Ecto neural progenitor cell (in vitro differentiated cells): ENCODE results near the gene PDE7B.
"Not testable (repeated sequence)": the region's sequence is repeated elsewhere in the genome, so short reads cannot be mapped to it uniquely, and the experiment has no call there.

ENCODE experiments used
- DNase-seq: peaks from one replicate; pipeline ENCODE4 v3.0.0-alpha.2; 2018; ENCODE audit warnings: low spot score

Gene PDE7B

DNA sequence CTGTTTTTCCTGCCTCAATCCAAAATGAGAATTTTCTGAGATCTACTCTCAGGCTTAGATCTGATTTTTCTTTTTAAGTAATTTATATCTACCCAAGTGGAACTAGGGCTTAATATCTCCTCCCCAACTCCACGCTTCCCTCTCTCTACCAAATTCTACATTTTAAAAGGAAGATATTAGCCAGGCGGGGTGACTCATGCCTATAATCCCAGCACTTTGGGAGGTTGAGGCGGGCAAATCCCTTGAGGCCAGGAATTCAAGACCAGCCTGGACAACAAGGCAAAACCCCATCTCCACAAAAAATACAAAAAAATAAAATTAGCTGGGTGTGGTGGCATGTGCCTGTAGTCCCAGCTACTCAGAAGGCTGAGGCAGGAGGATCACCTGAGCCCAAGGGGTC lies 337.6 kb downstream of the PDE7B start:
- no peak for DNase-seq

DNA sequence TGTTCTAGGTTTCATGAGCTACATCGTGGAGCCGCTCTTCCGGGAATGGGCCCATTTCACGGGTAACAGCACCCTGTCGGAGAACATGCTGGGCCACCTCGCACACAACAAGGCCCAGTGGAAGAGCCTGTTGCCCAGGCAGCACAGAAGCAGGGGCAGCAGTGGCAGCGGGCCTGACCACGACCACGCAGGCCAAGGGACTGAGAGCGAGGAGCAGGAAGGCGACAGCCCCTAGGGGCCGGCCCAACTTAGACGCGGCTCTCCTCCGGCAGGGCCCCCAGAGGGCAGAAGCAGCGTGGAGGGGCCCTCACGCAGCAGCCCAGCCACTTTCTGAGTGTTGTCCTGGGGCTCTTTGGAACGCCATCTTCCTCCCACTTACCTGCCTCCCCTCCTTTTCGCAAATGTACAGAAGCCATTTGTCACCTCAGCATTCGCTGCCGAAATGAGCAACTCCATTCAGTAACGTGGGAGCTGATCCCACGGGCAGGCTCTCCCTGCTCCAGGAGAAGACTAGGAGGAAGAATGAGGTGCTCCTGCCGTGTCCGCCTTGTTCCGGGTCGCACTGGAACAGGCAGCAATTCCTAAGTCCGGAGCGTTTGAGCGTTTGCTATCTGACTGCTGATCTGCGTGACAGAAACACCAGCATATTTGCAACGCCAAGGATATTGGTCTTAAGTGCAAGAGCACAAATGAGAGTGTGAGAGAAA lies 340.3 kb downstream of the PDE7B start:
- no peak for DNase-seq

DNA sequence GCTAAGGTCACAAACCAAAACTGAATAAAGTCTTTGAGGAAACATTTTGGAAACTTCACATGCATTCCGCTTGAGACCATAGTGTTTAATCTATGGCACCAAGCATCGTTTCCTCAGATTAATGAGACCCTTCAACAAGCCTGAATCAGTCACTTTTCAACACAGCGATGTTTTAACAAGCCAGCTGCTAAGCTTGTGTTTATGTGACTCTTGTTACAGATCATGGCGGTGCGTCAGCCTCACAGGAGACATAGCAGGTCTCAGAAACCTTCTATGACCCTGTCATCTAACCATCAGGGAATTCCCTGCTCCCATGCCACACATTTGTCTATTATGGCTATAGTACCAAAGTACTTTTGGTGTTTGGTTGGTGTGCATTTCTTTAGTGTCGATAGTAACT lies 341.4 kb downstream of the PDE7B start:
- DNase-seq, result no peak

DNA sequence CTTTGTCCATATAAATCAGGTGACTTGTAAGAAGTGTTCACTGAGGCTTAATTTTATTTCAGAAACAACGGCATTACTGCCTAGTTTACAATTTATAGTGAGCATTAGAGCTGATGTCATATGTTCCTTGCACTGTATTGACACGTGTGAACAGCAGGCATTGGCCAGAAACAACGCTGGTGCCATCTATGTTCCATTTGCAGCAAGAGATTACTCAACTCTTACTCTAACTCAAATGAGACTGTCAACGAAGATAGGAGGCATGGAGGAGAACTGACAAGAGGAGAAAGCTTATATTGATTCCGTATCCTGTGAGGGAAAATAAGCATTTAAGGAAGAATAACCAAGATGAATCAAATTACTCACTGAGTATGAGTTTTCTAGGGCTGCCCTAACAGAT lies 350.2 kb downstream of the PDE7B start:
- no peak for DNase-seq

DNA sequence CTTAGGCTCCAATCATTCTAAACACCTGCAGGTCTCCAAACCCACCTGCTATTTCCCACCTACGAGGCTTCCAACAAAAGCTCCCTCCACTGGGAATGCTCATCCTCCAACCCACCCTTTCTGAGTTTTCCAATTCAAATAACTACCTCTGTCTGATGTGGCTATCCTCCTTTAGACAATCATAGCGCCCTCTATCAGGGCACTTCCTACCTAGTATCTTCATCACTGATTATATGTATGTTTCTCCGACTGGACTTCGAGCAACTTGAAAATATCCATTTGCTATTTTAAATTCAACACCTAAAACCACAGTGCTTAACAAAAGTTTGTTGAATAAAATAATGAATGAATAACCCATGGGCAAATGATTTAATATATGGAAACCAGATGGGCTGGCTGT lies 357.3 kb downstream of the PDE7B start:
- DNase-seq, result no peak

DNA sequence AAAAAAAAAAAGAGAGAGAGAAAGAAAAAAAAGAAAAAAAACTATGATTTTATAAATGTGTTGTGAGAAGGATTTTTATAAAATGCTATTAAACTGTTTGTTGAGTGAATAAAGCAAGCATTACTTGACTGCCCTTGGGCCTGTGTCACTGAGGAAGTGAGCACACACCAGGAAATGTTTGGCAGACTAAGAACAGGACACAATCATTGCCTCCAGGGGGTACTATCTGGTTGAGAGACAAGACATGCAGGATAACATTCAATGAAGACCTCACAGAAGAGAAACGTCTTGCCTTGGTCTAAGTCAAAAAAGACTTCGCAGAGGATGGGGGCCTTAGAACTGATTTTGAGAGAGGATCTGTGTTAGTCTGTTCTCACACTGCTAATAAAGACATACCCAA lies 358.0 kb downstream of the PDE7B start:
- DNase-seq, result no peak

DNA sequence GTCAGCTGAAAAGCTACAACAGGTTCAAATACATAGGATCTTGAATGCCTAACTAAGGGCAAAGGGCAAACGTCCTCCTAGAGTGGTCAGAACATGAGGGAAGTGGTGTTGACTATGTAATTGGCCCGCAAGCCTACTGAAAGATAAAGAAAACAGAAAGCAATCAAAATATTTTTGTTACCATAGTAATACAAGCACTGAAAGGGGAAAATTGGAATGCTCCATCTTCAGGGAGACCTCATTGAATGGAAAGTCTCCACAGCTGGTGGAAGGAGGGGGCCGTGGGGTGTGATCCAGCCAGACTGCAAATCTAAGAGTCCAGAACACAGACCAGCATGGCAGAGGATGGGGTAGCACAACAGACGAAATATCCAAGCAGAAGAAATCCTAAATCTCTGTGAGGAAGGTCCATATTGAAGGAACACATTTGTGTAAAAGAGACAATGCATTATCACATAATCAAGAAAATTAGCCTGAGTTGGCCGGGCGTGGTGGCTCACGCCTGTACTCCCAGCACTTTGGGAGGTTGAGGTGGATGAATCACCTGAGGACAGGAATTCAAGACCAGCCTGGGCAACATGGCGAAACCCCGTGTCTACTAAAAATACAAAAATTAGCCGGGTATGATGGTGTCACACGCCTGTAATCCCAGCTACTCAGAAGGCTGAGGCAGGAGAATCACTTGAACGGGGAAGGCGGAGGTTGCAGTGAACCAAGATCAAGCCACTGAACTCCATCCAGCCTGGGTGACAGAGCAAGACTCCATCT lies 359.1 kb downstream of the PDE7B start:
- no peak for DNase-seq

DNA sequence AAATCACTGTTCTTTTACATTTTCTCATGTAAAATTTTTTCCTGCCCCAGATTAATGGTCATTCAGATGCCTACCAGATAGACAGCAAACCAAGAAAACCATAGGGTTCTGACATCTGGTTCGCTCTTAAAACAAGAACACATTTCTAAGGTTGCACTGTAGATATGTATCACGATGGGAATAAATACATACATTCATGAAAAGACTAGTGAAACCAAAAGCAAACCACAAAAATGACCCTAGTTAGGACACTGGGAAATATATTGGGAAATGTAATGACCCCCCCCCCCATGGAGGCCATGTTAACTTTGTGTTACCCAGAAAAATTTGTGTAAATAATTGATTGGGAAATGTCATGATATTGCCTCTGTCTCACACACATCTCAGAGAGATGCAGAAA lies 361.1 kb downstream of the PDE7B start:
- no peak for DNase-seq

DNA sequence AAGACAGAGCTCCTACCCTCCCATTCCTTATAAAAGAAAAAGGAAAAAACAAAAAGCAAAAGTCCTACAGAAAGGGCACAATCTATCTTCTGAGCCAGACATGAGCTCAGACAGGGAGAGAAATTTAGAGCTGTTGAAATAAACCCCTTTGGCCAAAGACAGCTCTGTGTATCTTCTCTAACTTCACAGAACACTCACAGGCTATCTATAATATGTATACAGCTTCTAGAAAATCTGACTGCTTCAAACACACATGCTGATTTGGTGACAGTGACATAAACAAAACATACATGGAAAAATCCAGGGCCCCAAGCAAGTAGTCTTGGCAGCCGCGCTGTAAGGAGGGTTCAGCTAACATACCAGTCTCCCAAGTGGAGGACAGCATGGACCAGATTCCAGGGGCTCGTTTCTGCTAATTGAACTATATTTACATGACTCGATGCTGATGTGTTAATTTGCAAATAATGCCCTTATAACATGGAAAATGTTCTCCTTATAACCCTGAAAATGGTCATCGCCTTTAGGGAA lies 361.6 kb downstream of the PDE7B start:
- DNase-seq, result no peak

DNA sequence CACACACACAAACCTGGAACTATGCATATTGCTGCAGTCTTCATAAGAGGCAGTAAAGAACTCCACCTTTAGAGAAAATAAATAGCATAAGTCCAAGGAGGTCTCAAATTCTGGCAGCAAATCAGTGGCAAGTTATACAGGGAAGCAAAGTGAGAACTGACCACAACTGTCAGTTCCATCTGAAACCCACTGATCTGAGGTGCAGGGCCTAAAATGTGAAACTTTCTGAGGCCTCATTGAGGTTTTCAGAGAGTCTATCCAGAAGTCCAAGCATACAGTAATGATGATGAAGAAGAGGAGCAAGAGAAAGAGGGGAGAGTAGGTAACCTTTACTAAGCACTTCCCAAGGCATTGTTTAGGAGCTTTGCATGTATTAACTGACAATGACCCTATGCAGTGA lies 362.4 kb downstream of the PDE7B start:
- DNase-seq, result no peak

DNA sequence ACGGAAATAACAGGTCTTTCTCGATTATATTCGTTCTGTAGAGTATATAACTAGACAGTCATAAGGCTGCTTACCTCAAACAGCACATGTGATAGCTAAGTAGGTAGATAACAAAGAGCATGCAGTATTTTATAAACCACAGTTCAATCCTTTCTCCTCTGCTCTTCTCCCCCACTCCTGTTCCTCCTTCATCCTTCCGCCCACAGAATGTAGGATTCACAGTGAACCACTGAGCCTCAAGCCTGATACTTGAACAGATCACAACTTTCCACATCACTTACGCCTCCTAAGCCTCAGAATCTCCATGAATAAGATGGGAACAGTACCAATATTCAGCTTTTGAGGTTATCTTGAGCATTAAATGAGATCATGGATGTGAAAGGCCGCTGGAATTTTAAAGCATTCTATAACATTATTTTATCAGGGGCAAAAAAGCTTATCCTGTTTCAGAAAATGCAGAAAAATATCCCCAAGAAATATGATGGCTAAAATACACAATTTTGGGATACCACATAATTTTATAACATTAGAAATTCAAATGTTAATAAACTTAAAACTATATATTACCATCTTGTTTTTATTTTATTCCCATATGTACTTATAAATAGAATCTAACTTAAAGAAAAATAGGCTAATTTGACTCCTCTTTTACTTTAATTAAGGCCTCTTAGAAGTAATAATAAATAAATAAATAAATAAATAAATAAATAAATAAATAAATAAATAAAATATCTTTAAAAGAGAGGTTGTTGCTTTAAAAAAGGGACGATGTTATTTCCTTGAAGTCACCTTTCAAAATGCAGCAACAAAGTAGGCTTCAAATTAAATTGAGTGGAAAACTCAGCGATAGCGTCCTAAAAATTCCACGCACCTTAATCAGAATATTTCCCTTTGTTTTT lies 365.3 kb downstream of the PDE7B start:
- DNase-seq, result no peak

DNA sequence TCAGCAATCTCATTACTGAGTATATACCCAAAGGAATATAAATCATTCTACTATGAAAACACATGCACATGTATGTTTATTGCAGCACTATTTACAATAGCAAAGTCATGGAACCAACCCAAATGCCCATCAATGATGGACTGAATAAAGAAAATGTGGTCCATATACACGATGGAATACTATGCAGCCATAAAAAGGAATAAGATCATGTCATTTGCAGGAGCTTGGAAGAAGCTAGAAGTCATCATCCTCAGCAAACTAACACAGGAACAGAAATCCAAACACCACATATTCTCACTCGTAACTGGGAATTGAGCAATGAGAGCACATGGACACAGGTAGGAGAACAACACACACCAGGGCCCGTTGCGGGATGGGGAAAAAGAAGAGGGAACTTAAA lies 373.5 kb downstream of the PDE7B start:
- DNase-seq, result not testable (repeated sequence)

DNA sequence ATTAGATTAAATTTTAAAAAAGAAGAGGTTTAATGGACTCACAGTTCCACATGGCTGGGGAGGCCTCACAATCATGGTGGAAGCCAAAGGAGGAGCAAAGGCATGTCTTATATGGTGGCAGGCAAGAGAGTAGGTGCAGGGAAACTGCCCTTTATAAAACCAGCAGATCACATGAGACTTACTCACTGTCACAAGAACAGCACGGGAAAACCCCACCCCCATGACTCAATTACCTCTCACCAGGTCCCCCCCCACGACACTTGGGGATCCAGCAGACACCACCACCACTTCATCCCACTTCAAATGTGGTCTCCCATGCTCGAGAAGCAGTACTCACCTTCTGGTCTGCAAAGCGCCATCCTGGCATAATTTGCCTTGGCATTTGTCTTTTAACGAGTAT lies 374.0 kb downstream of the PDE7B start:
- no peak for DNase-seq

DNA sequence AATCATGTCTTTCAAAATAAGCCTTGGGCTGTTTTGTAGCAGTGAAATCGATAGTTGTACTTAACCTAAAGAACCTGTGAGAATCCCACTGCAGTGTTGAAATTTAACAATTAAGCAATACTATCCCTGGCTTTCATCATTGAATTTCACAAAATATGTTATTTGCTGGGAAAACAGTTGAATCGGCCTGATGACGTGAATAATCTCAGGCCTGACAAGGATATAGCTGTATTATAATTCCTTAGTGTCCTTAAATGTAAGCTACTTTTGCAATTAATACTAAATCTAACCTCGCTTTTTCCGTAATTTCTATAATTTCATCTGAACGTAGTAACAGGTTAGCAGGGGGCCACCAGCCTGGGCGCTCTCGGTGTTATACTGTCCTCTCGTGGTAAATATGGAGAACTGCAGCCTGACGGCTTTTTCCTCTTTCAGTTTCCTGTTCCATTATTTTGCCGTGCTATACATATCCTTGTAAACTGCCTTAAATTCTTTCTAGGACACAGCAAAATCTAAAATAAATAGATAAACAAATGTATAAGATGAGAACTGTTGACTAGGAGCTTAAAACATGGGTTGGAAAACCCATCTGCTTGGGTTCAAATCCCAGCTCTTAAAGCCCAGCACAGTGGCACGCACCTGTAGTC lies 374.6 kb downstream of the PDE7B start:
- peak; percentile 53 for DNase-seq

DNA sequence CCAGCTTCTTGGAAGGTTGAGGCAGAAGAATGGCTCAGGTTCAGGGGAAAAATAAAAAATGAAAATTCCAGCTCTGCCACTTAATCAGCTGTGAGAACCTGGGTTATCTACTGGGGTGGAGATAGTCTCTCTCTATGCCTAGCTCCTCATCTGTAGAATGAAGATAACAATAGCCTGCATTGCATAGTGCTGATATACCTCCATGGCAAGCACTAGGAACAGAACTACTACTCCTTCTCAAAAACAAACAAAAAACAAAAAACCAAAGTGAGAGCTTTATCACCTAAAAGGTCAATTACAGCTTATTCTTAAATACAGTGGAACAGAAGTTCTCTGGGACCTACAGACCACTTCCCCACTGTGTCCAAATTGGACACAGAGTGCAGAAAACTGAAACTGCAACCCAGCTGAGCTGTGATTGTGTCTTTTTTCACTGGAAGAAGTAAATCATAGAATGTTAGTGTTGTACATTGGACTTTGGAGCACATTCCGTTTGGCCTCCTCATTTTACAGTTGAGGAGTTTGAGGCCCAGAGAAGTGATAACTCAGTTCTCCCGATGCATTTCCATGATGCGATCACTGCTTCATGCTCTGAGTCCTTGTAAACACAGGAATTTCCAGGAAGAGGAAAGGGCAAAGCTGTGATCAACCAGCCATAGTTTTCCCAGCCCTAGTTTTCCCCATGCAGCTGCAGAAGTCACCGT lies 375.3 kb downstream of the PDE7B start:
- no peak for DNase-seq

DNA sequence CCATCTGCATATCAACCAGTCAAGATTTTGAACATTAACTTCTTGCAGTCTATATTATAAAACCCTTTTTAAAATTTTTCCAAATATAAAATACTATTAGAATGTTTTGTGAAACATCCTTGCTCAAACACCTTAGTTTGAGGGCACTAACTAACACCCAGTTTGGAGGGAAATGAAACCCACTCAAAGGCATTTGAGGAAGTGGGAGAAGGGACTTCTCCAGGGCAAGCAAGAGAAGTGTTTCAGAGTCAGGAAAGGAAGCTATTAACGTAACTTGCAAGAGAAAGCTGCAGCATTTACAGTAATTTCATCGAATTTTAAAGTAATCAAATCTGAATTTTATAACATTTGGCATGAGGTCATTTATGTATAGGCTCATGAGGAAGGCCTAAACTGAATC lies 377.3 kb downstream of the PDE7B start:
- no peak for DNase-seq

DNA sequence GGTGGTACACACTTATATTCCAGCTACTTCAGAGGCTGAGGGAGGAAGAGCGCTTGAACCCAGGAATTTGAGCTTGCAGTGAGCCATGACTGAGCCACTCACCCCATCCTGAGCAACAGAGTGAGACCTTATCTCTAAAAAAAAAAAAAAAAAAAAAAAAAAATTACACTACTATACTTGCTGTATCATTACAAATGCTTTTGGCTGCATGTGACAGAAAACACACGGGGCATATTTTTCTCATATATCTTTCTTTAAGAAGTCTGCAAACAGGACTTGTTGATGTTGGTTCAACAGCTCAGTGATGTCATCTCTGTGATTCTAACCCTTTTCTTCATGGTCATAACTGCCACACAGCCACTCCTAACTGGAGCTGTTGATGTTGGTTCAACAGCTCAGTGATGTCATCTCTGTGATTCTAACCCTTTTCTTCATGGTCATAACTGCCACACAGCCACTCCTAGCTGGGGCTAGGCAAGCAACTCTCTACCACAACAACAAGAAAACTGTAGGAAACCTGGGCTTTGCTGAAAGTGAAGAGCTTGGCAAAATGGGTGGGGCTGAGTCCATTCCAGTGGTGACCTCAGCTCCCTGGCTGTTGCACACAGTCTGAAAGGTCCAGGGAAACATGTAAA lies 378.8 kb downstream of the PDE7B start:
- no peak for DNase-seq

DNA sequence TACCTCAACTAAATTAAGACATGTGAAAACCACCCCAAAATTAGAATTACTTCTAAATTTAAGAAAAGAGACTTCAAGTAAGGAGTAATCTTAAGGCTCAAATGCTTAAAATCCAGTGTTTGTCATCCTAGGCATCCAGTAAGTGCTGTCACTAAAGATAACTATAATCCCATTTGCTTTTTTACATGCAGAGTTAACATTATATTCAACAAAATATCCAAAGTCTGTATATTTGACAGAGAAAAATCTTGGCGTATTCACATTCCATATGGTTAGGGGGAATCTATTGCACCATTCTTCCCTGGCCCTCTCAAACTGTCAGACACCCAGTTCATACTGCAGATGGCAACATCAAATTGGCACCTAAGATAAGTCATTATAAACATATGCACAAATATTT lies 381.2 kb downstream of the PDE7B start:
- DNase-seq, result no peak

DNA sequence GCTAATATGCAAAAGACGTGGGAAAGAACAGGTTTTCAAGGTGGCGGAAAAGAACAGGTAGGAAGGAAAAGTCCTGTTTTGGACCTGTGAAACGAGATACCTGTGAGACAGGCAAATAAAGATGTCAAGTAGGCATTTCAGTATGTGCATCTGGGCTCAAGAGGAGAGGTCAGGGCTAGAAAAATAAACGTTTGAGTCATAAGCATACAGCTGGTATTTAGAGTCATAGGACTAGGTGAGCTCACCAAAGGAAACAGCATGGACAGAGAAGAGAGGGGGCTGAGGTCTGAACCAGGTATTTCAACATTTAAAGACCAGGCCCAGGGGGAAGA lies 383.7 kb downstream of the PDE7B start:
- DNase-seq, result no peak

DNA sequence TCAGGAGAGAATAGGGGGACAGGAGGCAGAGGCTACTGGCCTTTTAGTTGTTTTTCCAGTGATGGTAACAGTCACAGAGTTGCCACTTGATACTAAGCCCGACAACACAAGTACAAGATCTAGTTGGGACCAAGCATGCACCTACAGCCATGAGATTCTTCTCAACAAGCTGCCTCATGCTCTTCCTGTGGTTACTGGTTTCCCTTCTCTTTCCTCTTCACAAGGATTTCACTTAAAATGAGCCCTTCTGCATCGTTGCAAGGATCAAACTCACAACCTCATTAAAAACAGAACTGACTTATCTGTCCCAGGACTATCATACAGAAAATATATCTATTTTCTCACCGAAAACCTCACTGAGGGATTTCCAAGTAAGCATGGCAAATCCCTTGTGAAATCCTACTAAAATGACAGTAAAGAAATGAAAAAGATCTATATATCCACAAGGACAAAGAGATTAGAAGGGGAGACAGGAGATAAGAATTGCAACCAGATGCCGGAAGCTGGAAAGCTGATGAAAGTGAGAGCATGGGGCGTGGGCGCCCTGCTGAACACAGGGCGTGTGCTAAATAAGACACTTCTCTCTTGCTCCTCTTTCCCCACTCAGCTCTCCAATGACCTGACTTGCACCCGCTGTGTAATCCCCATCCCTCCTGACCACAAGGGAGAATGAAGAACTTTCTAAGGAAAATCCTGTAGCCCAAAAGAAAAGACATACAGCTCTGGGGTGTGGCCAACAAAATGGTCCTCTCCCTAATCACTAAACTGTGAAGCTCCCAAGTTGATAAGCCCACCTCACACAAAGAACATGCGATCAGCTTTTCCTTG lies 385.2 kb downstream of the PDE7B start:
- DNase-seq, result no peak
